Breast epithelium (tissue), 4 donors: ENCODE measurements around the gene SLC17A2. TPM values are rescaled to one million over a fixed set of nuclear protein-coding genes. Genes with fewer than 3 reads are reported as not detected.

Experiments
- DNase-seq, 2 donors: peaks; one replicate each; pipeline ENCODE4 v3.0.0-alpha.2; 2019; ENCODE audit warnings: low spot score in 2 of 2
- H3K27ac ChIP-seq, 2 donors: fragments of 200-600 bp; sonication (generic) in 1 of 2; one replicate each; pipeline ENCODE4 v1.5.1; 2016 to 2019; ENCODE audit warnings: mild to moderate bottlenecking in 1 of 2
- H3K27me3 ChIP-seq, 2 donors: fragments of 200-600 bp; sonication (generic) in 1 of 2; one replicate each; pipeline versions ENCODE4 v1.5.1 to v1.6.0; 2017 to 2019; ENCODE audit warnings: control low read depth in 1 of 2, mild to moderate bottlenecking in 1 of 2
- H3K36me3 ChIP-seq: fragments of 200-600 bp; one replicate; pipeline ENCODE4 v1.5.1; 2019
- H3K4me1 ChIP-seq, 2 donors: fragments of 200-600 bp; sonication (generic); one replicate each; pipeline ENCODE4 v1.5.1; 2016 to 2019; ENCODE audit warnings: control low read depth in 1 of 2
- H3K4me3 ChIP-seq, 3 donors: fragments of 200-600 bp; sonication (generic); 1 replicate in 2 of 3; 2 replicates in 1 of 3; pipeline ENCODE4 v1.5.1; 2016 to 2019; ENCODE audit warnings: mild to moderate bottlenecking in 3 of 3, moderate library complexity in 2 of 3
- H3K9me3 ChIP-seq, 2 donors: fragments of 200-600 bp; sonication (generic) in 1 of 2; one replicate each; pipeline ENCODE4 v1.5.1; 2016 to 2019; ENCODE audit warnings: control low read depth in 1 of 2
- CTCF ChIP-seq, 3 donors: fragments of 450-650 bp; IDR thresholded peaks; one replicate each; pipeline ENCODE4 v1.5.1; 2016 to 2017; ENCODE audit warnings: antibody characterized with exemption in 3 of 3, mild to moderate bottlenecking in 3 of 3, moderate library complexity in 3 of 3
- POLR2A ChIP-seq: fragments of 450-650 bp; IDR thresholded peaks from one replicate; pipeline ENCODE4 v1.6.1; 2016; ENCODE audit warnings: antibody characterized with exemption, mild to moderate bottlenecking, moderate library complexity
- POLR2AphosphoS5 ChIP-seq, 3 donors: sonication (generic); formaldehyde crosslinking; IDR thresholded peaks; one replicate each; pipeline ENCODE4 v1.6.1; 2017; ENCODE audit warnings: antibody characterized with exemption in 3 of 3
- intact Hi-C: fragments of 100-400 bp; cut with DNase I; formaldehyde crosslinking; loops from one replicate; pipeline ENCODE4 v1.15.1; 2023; ENCODE audit warnings: low total_unique reads
- total RNA-seq, 3 donors: library from RNA; depleted of rRNA; stranded (reverse); fragments of >200 nt; gene quantifications; one replicate each; pipeline ENCODE4 v1.1.0, GENCODE V29; 2016

Gene SLC17A2
- total RNA-seq, 3 donors from 2014 or later: not detected

- H3K9me3 ChIP-seq: peaks cover 5 to 19% of the 10 kb centered on the region in 2 donors
- no peak overlapping the region for H3K27ac ChIP-seq
- TF ChIP-seq POLR2AphosphoS5 (IDR thresholded peaks at IDR 0.05): no peak
- no peak for DNase-seq
- H3K36me3 ChIP-seq: no peaks in the 10 kb centered on the region
- H3K4me1 ChIP-seq: no peaks in the 10 kb centered on the region
- H3K27me3 ChIP-seq: no peaks in the 10 kb centered on the region
- intact Hi-C loops: no loop called here
- no peak overlapping the region for H3K4me3 ChIP-seq
These were observed 28.2 kb upstream of the SLC17A2 start for GRCh38 chr6:25958700-25959162.

DNA sequence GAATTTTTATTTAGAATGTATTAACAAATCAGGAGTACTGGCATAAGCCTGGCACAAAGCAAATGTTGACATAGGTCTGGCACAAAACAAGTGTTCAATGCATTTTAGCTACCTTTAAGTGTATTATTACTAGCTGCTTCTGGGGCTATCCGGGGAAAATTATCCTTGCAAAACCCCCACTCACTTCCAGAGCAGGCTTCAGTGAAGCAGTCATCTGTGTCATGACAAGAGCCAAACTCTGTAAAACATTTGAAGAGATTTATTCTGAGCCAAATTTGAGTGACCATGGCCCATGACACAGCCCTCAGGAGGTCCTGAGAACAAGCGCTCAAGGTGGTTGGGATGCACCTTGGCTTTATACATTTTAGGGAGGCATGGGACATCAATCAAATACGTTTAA, 25.7 kb upstream of the SLC17A2 start:
- H3K9me3 ChIP-seq: peaks cover 5 to 19% of the 10 kb centered on the region in 2 donors
- TF ChIP-seq POLR2A (no peak), POLR2AphosphoS5 (IDR thresholded peaks at IDR 0.05) (no peak), CTCF (IDR thresholded peaks at IDR 0.05) (no peak)
- H3K4me1 ChIP-seq: no peaks in the 10 kb centered on the region
- no peaks in the 10 kb centered on the region for H3K27me3 ChIP-seq
- DNase-seq: no peak
- intact Hi-C loops: no loop called here
- no peak overlapping the region for H3K4me3 ChIP-seq
- no peak overlapping the region for H3K27ac ChIP-seq
- no peaks in the 10 kb centered on the region for H3K36me3 ChIP-seq

- TF ChIP-seq POLR2A (no peak), CTCF (IDR thresholded peaks at IDR 0.05) (no peak), POLR2AphosphoS5 (IDR thresholded peaks at IDR 0.05) (no peak)
- H3K27ac ChIP-seq: no peak overlapping the region
- H3K9me3 ChIP-seq: peaks cover 0 to 8% of the 10 kb centered on the region in 2 donors
- DNase-seq: no peak
- H3K36me3 ChIP-seq: no peaks in the 10 kb centered on the region
- intact Hi-C loops: no loop called here
- H3K4me1 ChIP-seq: no peaks in the 10 kb centered on the region
- no peaks in the 10 kb centered on the region for H3K27me3 ChIP-seq
- no peak overlapping the region for H3K4me3 ChIP-seq
These were observed 24.3 kb upstream of the SLC17A2 start for GRCh38 chr6:25954756-25955155.

- no peak overlapping the region for H3K4me3 ChIP-seq
- H3K4me1 ChIP-seq: no peaks in the 10 kb centered on the region
- intact Hi-C loops: no loop called here
- DNase-seq: no peak
- H3K27me3 ChIP-seq: no peaks in the 10 kb centered on the region
- H3K27ac ChIP-seq: no peak overlapping the region
- H3K36me3 ChIP-seq: no peaks in the 10 kb centered on the region
- peaks cover 0 to 4% of the 10 kb centered on the region in 2 donors for H3K9me3 ChIP-seq
- TF ChIP-seq POLR2AphosphoS5 (IDR thresholded peaks at IDR 0.05) (no peak), POLR2A (no peak), CTCF (IDR thresholded peaks at IDR 0.05) (no peak)
These were observed 23.2 kb upstream of the SLC17A2 start for GRCh38 chr6:25953733-25954132.

GRCh38 chr6:25952535-25952934, 22.0 kb upstream of the SLC17A2 start:
- no peaks in the 10 kb centered on the region for H3K4me1 ChIP-seq
- no peaks in the 10 kb centered on the region for H3K36me3 ChIP-seq
- no peak overlapping the region for H3K4me3 ChIP-seq
- H3K9me3 ChIP-seq: no peaks in the 10 kb centered on the region
- TF ChIP-seq CTCF (IDR thresholded peaks at IDR 0.05) (no peak), POLR2AphosphoS5 (IDR thresholded peaks at IDR 0.05) (no peak), POLR2A (no peak)
- intact Hi-C loops: no loop called here
- DNase-seq: no peak
- no peaks in the 10 kb centered on the region for H3K27me3 ChIP-seq
- no peak overlapping the region for H3K27ac ChIP-seq
